Common myeloid progenitor, CD34-positive (primary cell): ENCODE measurements around the gene PPAN.

Experiments used
- CTCF ChIA-PET: fragments of 350-600 bp; sonication (Branson Sonifier 250); formaldehyde crosslinking; loops from one replicate; lab custom pipeline; 2021; ENCODE audit warnings: antibody characterized with exemption; lab: Charles Lee
- POLR2A ChIA-PET: fragments of 350-600 bp; sonication (Branson Sonifier 250); formaldehyde crosslinking; loops from one replicate; lab custom pipeline; 2021; ENCODE audit warnings: antibody characterized with exemption; lab: Charles Lee
- DNase-seq, 3 donors: peaks; one replicate each; pipeline versions ENCODE4 v3.0.0 to v3.0.0-alpha.2; 2013
- H3K27ac ChIP-seq, 2 experiments: 1 replicate in 1 of 2; 2 replicates in 1 of 2; pipeline ENCODE4 v1.7.0; 2013; ENCODE audit warnings: inconsistent platforms in 2 of 2, low read length in 2 of 2, mild to moderate bottlenecking in 2 of 2, low read depth in 1 of 2, moderate library complexity in 1 of 2; ENCODE audit not compliant: severe bottlenecking in 2 of 2, insufficient read depth in 1 of 2, poor library complexity in 1 of 2
- H3K27me3 ChIP-seq, 5 experiments: replicated peaks in 2 of 5; 1 replicate in 3 of 5; 2 replicates in 2 of 5; pipeline versions ENCODE4 v1.6.1 to v1.7.0; 2013; ENCODE audit warnings: low read length in 4 of 5, mild to moderate bottlenecking in 2 of 5, moderate library complexity in 2 of 5, inconsistent platforms in 1 of 5; ENCODE audit not compliant: insufficient read depth in 5 of 5, control insufficient read depth in 4 of 5
- H3K36me3 ChIP-seq, 4 experiments: 1 replicate in 2 of 4; 2 replicates in 2 of 4; pipeline versions ENCODE4 v1.6.1 to v1.7.0; 2013; ENCODE audit warnings: low read length in 3 of 4, control low read depth in 1 of 4, mild to moderate bottlenecking in 1 of 4; ENCODE audit not compliant: control insufficient read depth in 4 of 4, insufficient read depth in 4 of 4
- H3K4me1 ChIP-seq, 4 experiments: 1 replicate in 3 of 4; 2 replicates in 1 of 4; pipeline versions ENCODE4 v1.6.1 to v1.7.1; 2013; ENCODE audit warnings: low read length in 3 of 4, mild to moderate bottlenecking in 3 of 4, control low read depth in 1 of 4, inconsistent platforms in 1 of 4, moderate library complexity in 1 of 4; ENCODE audit not compliant: control insufficient read depth in 4 of 4, insufficient read depth in 4 of 4; ENCODE audit errors: control extremely low read depth in 1 of 4
- H3K4me3 ChIP-seq, 7 experiments: 1 replicate in 4 of 7; 2 replicates in 3 of 7; pipeline versions ENCODE4 v1.5.1 to v1.7.0; 2013; ENCODE audit warnings: mild to moderate bottlenecking in 7 of 7, low read length in 6 of 7, moderate library complexity in 6 of 7, inconsistent platforms in 2 of 7, low read depth in 2 of 7, control low read depth in 1 of 7; ENCODE audit not compliant: insufficient read depth in 4 of 7, control insufficient read depth in 1 of 7; ENCODE audit errors: extremely low read depth in 1 of 7
- H3K9me3 ChIP-seq, 5 experiments: 1 replicate in 4 of 5; 2 replicates in 1 of 5; pipeline versions ENCODE4 v1.6.1 to v1.7.1; 2013; ENCODE audit warnings: low read length in 4 of 5, mild to moderate bottlenecking in 2 of 5, inconsistent platforms in 1 of 5, low read depth in 1 of 5, moderate library complexity in 1 of 5; ENCODE audit not compliant: control insufficient read depth in 4 of 5, insufficient read depth in 2 of 5; ENCODE audit errors: control extremely low read depth in 1 of 5
- WGBS: methylation state at CpG from one replicate; pipeline ENCODE4 v1.1.5; 2013; ENCODE audit not compliant: insufficient coverage; 5-methylcytosine and 5-hydroxymethylcytosine counted together

The PPAN gene

DNA sequence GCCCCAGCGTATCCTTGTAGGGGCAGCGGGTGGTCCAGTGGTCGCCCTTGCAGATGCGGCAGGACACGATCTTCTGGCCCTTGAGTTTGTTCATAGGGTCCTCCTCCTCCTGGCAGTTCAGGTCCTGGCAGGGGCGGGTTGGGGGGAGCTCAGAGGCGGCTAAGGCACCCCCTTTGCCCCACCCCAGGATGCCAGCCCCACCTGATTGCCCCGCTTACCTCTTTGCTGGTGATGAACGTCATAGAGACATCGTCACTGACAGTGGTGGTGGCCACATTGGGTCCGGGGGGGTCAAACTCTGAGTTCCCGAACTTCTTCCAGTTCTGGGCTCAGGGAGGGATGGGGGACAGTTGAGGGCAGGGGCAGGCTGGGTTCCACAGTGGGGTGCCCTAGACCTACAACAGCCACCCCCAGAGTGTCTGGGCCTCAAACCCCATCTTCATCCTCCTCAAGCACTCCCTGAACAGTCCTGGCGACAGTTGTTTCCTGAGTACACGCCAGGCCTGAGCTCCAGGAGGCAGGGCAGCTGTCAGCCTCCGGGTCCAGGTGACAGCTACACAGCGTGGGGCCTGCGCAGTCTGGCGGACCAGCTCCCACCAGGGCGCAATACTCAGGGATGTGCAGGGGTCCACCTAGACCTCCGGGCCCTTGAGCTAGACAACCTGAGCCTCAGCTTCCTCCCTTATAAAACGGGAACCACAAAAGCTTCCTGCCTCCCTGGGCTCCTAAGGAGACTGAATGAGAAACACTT lies 10.9 kb downstream of the PPAN start:
- no peaks in the 10 kb centered on the region for H3K27me3 ChIP-seq
- 96% methylated on average over 15 of the region's 21 CpGs for WGBS
- H3K9me3 ChIP-seq, result no peaks in the 10 kb centered on the region
- no peak overlapping the region for H3K27ac ChIP-seq
- H3K36me3 ChIP-seq, result peaks cover 8 to 55% (median 33%) of the 10 kb centered on the region in 4 experiments
- no peak overlapping the region for H3K4me3 ChIP-seq
- peaks cover 0 to 26% (median 14%) of the 10 kb centered on the region in 4 experiments for H3K4me1 ChIP-seq
- POLR2A ChIA-PET, result interaction anchor here (1.2 to 1.9 kb wide), 2 partner anchors 11 to 13 kb away, joined by 3 to 6 read pairs; partner anchors contain the start of gene PPAN
- DNase-seq, result no peak
- CTCF ChIA-PET, result interaction anchor here (1.0 to 16.0 kb wide), 5 partner anchors 10 to 187 kb away, joined by 3 to 118 read pairs (median 3); partner anchors contain the start of genes ANGPTL6 and PPAN

GRCh38 chr19:10118960-10119359 lies 12.8 kb downstream of the PPAN start:
- peaks cover 8 to 45% (median 30%) of the 10 kb centered on the region in 4 experiments for H3K36me3 ChIP-seq
- peaks cover 0 to 17% (median 9%) of the 10 kb centered on the region in 4 experiments for H3K4me1 ChIP-seq
- peak overlapping the region; percentile 69 to 89 for H3K27ac ChIP-seq
- peak overlapping the region; percentile 76 to 99 (median 86) for H3K4me3 ChIP-seq
- H3K9me3 ChIP-seq, result no peaks in the 10 kb centered on the region
- CTCF ChIA-PET, result interaction anchor here (2.6 to 16.0 kb wide), 2 partner anchors 12 to 21 kb away, joined by 13 to 118 read pairs; partner anchors contain the start of gene PPAN
- POLR2A ChIA-PET, result no interaction called here
- WGBS, result 35% methylated on average over 7 of the region's 12 CpGs
- DNase-seq, result no peak
- no peaks in the 10 kb centered on the region for H3K27me3 ChIP-seq

- Histone ChIP-seq H3K27ac (no peak overlapping the region), H3K27me3 (no peaks in the 10 kb centered on the region), H3K36me3 (peaks cover 8 to 33% (median 22%) of the 10 kb centered on the region in 4 experiments), H3K4me3 (no peak overlapping the region), H3K9me3 (no peaks in the 10 kb centered on the region), H3K4me1 (peaks cover 0 to 18% (median 10%) of the 10 kb centered on the region in 4 experiments)
- POLR2A ChIA-PET, result no interaction called here
- no peak for DNase-seq
- CTCF ChIA-PET, result interaction anchor here (1.5 to 16.0 kb wide), 3 partner anchors 13 to 23 kb away, joined by 3 to 118 read pairs (median 6); partner anchors contain the start of gene ANGPTL6
- 97% methylated on average over 5 of the region's 9 CpGs for WGBS
Measured at GRCh38 chr19:10120538-10121189, 14.5 kb downstream of the PPAN start.

DNA sequence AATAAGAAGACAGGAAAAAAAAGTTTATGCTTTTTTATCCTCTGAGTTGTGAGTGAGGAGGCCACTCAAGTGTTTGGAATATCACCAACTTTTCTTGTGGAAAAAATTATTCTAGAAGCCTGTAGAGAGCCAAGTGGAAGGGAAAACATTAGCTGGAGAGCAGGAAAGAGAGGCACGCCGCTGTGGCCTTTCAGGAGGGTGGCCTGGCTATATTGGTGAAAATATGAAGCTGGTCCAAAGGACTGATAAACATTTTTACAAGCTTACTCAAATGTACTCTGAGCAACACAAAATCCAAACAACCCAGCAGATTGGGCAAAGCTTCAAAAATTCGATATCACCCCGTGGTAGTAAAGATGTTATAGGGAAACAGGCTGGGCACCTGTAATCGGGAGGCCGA lies 15.9 kb downstream of the PPAN start:
- H3K4me1 ChIP-seq, result peaks cover 0 to 27% (median 22%) of the 10 kb centered on the region in 4 experiments
- no peaks in the 10 kb centered on the region for H3K9me3 ChIP-seq
- no peaks in the 10 kb centered on the region for H3K27me3 ChIP-seq
- CTCF ChIA-PET, result interaction anchor here (0.6 to 16.0 kb wide), 5 partner anchors 9 to 60 kb away, joined by 3 to 118 read pairs (median 3); no protein-coding TSS in a partner anchor
- POLR2A ChIA-PET, result no interaction called here
- peaks cover 5 to 19% (median 10%) of the 10 kb centered on the region in 4 experiments for H3K36me3 ChIP-seq
- WGBS, result no CpG with 5 or more reads among the region's 6 CpGs
- no peak for DNase-seq
- no peak overlapping the region for H3K4me3 ChIP-seq
- no peak overlapping the region for H3K27ac ChIP-seq

GRCh38 chr19:10124429-10124828 lies 18.3 kb downstream of the PPAN start:
- Histone ChIP-seq H3K27me3 (no peaks in the 10 kb centered on the region), H3K9me3 (no peaks in the 10 kb centered on the region), H3K36me3 (peaks cover 0 to 14% (median 3%) of the 10 kb centered on the region in 4 experiments), H3K27ac (no peak overlapping the region), H3K4me1 (peaks cover 0 to 22% (median 16%) of the 10 kb centered on the region in 4 experiments), H3K4me3 (no peak overlapping the region)
- no peak for DNase-seq
- 98% methylated on average over 6 of the region's 7 CpGs for WGBS
- ChIA-PET CTCF (interaction anchor here (2.6 kb wide), 1 partner anchor 11 kb away, joined by 13 read pairs; no protein-coding TSS in a partner anchor), POLR2A (no interaction called here)

GRCh38 chr19:10126213-10126639 lies 20.1 kb downstream of the PPAN start:
- Histone ChIP-seq H3K4me3 (peak overlapping the region in 1 of 7 experiments; percentile 42), H3K27me3 (no peaks in the 10 kb centered on the region), H3K4me1 (peaks cover 0 to 22% (median 15%) of the 10 kb centered on the region in 4 experiments), H3K9me3 (no peaks in the 10 kb centered on the region), H3K27ac (peak overlapping the region in 1 of 2 experiments; percentile 54), H3K36me3 (peaks cover 0 to 28% (median 14%) of the 10 kb centered on the region in 4 experiments)
- no CpG with 5 or more reads among the region's 4 CpGs for WGBS
- ChIA-PET POLR2A (interaction anchor here (1.2 kb wide), 1 partner anchor 11 kb away, joined by 4 read pairs; no protein-coding TSS in a partner anchor), CTCF (interaction anchor here (0.6 to 1.3 kb wide), 3 partner anchors 12 to 241 kb away, joined by 3 to 5 read pairs (median 3); no protein-coding TSS in a partner anchor)
- peak; percentile 52 to 95 (median 89) for DNase-seq
